ENCODE measurements around the gene HOXD8.

The HOXD8 gene

DNA sequence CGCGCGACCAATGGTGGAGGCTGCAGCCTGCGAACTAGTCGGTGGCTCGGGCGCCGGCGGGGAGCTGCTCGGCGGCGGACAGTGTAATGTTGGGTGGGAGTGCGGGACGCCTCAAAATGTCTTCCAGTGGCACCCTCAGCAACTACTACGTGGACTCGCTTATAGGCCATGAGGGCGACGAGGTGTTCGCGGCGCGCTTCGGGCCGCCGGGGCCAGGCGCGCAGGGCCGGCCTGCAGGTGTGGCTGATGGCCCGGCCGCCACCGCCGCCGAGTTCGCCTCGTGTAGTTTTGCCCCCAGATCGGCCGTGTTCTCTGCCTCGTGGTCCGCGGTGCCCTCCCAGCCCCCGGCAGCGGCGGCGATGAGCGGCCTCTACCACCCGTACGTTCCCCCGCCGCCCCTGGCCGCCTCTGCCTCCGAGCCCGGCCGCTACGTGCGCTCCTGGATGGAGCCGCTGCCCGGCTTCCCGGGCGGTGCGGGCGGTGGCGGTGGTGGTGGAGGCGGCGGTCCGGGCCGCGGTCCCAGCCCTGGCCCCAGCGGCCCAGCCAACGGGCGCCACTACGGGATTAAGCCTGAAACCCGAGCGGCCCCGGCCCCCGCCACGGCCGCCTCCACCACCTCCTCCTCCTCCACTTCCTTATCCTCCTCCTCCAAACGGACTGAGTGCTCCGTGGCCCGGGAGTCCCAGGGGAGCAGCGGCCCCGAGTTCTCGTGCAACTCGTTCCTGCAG, 6.7 kb upstream of the HOXD8 start, which contains the start of gene HOXD9:
TSS of gene HOXD9 (plus strand) at position 37 of the 728 bp plus-strand sequence. CDS start at position 87, 50 bp downstream.
- Histone ChIP-seq H3K36me3 (ENCODE audit: low read length) (no peaks in the 10 kb centered on the region), H3K4me3 (ENCODE audit: insufficient read depth, low read length, poor library complexity, severe bottlenecking) (no peak within 1 kb of the TSS), H4K20me1 (ENCODE audit: low read depth, low read length) (no peaks in the 10 kb centered on the region), H3K9me2 (replicated peaks; ENCODE audit: insufficient read depth, low read length) (no peaks in the 10 kb centered on the region), H3F3A (ENCODE audit: insufficient read depth) (no peaks in the 10 kb centered on the region), H3K9ac (ENCODE audit: low read length) (no peak within 1 kb of the TSS), H2AFZ (ENCODE audit: low read depth, low read length, severe bottlenecking) (no peak within 1 kb of the TSS), H3K27ac (ENCODE audit: low read depth, low read length) (no peak within 1 kb of the TSS), H3K9me3 (ENCODE audit: insufficient read depth, low read length) (no peaks in the 10 kb centered on the region), H3K27me3 (ENCODE audit: low read length) (no peaks in the 10 kb centered on the region), H3K4me2 (ENCODE audit: low read depth, low read length, poor library complexity, severe bottlenecking) (no peak within 1 kb of the TSS), H3K79me2 (ENCODE audit: insufficient read depth, low read length) (no peaks in the 10 kb centered on the region)
- no peak for TF ChIP-seq EZH2phosphoT487 (conservative IDR thresholded peaks at IDR 0.05; ENCODE audit: low read length)
- TF ChIP-seq, protein P1, sequence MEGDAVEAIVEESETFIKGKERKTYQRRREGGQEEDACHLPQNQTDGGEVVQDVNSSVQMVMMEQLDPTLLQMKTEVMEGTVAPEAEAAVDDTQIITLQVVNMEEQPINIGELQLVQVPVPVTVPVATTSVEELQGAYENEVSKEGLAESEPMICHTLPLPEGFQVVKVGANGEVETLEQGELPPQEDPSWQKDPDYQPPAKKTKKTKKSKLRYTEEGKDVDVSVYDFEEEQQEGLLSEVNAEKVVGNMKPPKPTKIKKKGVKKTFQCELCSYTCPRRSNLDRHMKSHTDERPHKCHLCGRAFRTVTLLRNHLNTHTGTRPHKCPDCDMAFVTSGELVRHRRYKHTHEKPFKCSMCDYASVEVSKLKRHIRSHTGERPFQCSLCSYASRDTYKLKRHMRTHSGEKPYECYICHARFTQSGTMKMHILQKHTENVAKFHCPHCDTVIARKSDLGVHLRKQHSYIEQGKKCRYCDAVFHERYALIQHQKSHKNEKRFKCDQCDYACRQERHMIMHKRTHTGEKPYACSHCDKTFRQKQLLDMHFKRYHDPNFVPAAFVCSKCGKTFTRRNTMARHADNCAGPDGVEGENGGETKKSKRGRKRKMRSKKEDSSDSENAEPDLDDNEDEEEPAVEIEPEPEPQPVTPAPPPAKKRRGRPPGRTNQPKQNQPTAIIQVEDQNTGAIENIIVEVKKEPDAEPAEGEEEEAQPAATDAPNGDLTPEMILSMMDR (IDR thresholded peaks at IDR 0.05; ENCODE audit: insufficient read depth, low read length, poor library complexity, severe bottlenecking), result no peak

DNA sequence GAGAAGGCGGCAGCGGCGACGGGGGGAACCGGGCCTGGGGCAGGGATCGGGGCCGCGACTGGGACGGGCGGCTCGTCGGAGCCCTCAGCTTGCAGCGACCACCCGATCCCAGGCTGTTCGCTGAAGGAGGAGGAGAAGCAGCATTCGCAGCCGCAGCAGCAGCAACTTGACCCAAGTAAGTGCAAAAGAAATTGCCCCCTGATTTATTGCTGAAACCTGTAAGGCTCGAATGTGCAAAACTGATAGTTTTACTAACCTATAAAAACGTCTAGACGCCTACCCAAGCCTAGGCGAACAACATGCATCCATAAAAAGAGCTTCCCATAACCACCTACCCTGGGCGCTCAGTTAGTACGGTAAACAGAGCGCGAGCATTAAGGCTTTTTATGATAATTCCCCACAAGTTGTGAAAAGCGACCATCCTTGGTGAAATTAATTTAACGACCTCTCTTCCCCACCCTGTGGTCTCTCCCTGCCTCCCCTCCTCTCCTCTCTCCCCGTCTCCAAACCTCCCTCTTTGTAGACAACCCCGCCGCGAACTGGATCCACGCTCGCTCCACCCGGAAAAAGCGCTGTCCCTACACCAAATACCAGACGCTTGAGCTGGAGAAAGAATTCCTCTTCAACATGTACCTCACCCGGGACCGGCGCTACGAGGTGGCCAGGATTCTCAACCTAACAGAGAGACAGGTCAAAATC, 5.9 kb upstream of the HOXD8 start:
- Histone ChIP-seq H3F3A (ENCODE audit: insufficient read depth) (no peaks in the 10 kb centered on the region), H3K27ac (ENCODE audit: low read depth, low read length) (no peak overlapping the region), H4K20me1 (ENCODE audit: low read depth, low read length) (no peaks in the 10 kb centered on the region), H2AFZ (ENCODE audit: low read depth, low read length, severe bottlenecking) (no peak overlapping the region), H3K9me3 (ENCODE audit: insufficient read depth, low read length) (no peaks in the 10 kb centered on the region), H3K4me3 (ENCODE audit: insufficient read depth, low read length, poor library complexity, severe bottlenecking) (no peak overlapping the region), H3K27me3 (ENCODE audit: low read length) (no peaks in the 10 kb centered on the region), H3K36me3 (ENCODE audit: low read length) (no peaks in the 10 kb centered on the region), H3K9me2 (replicated peaks; ENCODE audit: insufficient read depth, low read length) (no peaks in the 10 kb centered on the region), H3K4me2 (ENCODE audit: low read depth, low read length, poor library complexity, severe bottlenecking) (no peak overlapping the region), H3K9ac (ENCODE audit: low read length) (no peak overlapping the region), H3K79me2 (ENCODE audit: insufficient read depth, low read length) (no peaks in the 10 kb centered on the region)
- TF ChIP-seq EZH2phosphoT487 (conservative IDR thresholded peaks at IDR 0.05; ENCODE audit: low read length), result no peak
- TF ChIP-seq, protein P1 (IDR thresholded peaks at IDR 0.05; ENCODE audit: insufficient read depth, low read length, poor library complexity, severe bottlenecking), result no peak

DNA sequence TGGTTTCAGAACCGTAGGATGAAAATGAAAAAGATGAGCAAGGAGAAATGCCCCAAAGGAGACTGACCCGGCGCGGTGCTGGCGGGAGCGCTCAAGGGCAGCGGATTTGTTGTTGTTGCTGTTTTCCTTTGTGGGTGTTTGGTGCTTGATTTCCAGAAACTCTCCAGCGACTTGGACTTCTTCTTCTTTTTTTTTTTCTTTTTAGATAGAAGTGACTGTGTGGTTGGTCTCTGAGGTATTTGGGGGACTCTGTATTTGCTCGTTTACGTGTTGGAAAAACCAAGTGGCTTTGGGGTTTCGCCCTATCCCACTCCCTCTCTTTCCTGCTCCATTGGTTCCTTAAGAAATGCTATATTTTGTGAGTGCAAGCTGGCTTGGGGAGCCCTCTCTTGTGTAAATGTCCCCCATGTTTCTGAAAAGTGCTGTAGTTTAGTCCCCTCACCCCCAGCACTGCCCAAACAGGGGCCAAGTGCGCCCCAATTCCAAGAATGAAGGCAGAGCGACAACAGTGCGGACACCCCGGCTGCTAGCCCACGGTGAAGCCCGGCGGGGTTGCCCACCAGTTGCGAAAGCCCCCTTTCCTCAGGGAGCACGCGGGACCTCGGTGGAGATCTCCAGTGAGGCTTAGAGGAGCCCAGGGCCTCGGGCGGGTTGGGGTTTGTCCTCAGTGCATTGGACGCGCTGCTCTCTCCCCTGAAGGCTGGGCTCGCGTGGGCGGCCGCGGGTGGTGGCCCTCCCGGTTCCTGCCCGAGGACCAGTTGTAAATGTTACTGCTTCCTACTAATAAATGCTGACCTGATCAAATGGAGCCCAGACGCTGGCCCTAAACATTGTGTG, 5.2 kb upstream of the HOXD8 start:
- Histone ChIP-seq H3K27ac (ENCODE audit: low read depth, low read length) (no peak overlapping the region), H3K9me2 (replicated peaks; ENCODE audit: insufficient read depth, low read length) (no peaks in the 10 kb centered on the region), H2AFZ (ENCODE audit: low read depth, low read length, severe bottlenecking) (no peak overlapping the region), H3K9me3 (ENCODE audit: insufficient read depth, low read length) (no peaks in the 10 kb centered on the region), H3K79me2 (ENCODE audit: insufficient read depth, low read length) (no peaks in the 10 kb centered on the region), H3K27me3 (ENCODE audit: low read length) (no peaks in the 10 kb centered on the region), H4K20me1 (ENCODE audit: low read depth, low read length) (no peaks in the 10 kb centered on the region), H3K4me3 (ENCODE audit: insufficient read depth, low read length, poor library complexity, severe bottlenecking) (no peak overlapping the region), H3K4me2 (ENCODE audit: low read depth, low read length, poor library complexity, severe bottlenecking) (no peak overlapping the region), H3K9ac (ENCODE audit: low read length) (no peak overlapping the region), H3F3A (ENCODE audit: insufficient read depth) (no peaks in the 10 kb centered on the region), H3K36me3 (ENCODE audit: low read length) (no peaks in the 10 kb centered on the region)
- TF ChIP-seq, protein P1 (IDR thresholded peaks at IDR 0.05; ENCODE audit: insufficient read depth, low read length, poor library complexity, severe bottlenecking), result no peak
- TF ChIP-seq EZH2phosphoT487 (conservative IDR thresholded peaks at IDR 0.05; ENCODE audit: low read length), result no peak
